NOMO-1 treated with DMSO at 0.1 percent for 48 hours (cell line): ENCODE measurements around the gene TRDN.
"Not testable (repeated sequence)": the region's sequence is repeated elsewhere in the genome, so short reads cannot be mapped to it uniquely, and the experiment has no call there.

ENCODE experiments used
- DNase-seq: peaks from one replicate; lab custom pipeline; 2025; ENCODE audit not compliant: unreplicated experiment; lab: John Stamatoyannopoulos, UW

The TRDN gene

DNA sequence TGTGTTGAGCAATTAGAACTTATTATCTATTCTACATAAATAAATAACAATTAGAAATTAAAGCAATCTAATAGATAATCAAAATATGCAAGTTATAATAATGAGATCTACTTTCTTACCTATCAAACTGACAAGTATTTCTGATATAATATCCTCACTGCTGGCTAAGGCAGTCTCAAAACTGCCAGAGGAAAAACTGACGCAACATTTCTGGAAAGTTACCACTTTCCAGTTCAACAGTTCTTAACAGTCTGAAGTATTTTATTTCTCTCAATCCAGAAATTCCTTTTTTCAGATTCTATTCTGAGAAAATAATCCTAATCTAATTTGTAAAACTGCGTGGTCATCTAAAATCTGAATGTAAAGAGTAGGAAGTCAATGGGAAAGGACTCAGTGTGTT is 121.0 kb downstream of the TRDN start:
- DNase-seq = no peak

DNA sequence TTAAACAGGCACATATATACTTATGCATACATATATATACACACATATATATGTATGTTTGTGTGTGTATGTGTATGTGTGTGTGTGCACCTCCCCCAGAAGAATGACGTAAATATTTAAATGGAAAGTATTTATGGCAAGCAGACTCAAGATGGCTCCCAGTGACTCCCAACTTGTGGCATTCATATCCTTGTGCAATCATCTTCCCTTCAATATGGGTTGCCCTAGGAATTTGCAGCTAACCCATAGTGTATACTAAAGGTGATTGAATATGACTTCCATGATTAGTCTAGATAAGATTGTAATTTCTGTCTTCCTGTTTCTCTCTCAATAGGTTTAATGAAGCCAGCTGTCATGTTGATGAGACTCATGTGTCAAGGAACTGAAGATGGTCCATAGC is 127.6 kb downstream of the TRDN start:
- no peak for DNase-seq

DNA sequence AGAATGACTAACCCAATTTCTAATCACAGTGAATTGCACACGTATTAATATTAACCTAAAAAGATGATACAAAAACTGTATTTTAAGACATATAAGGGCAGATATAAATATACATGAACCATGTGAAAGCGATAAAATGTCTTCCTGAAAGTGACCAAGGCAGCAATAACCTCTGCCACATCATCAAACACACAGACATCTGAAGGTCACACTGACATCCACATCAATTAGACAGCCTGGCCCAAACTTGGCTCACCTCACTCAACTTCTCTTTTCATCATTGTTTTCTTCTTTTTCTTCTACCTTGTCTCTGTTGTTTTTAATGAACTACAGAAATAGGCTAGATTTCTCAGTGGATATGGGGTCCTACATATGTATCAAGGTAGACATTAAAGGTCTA is 128.5 kb downstream of the TRDN start:
- DNase-seq = no peak

DNA sequence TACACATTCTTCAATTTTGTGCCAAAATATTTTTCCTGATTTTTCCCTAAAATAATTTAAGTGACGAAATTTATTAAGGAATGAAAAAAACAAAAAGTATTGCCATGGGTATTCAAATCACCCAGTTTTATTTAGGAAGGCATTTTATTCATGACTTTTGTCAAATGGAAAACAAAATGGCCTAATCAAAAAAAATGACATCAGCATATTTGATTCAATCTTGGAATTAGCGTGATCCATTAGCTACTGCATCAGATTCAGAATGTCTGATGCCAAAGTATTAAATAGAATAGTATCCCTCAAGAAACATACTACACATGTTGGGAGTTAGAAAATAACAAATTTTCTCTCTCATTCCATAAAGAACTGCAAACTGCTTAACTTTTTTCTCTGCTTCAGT is 129.2 kb downstream of the TRDN start:
- no peak for DNase-seq

DNA sequence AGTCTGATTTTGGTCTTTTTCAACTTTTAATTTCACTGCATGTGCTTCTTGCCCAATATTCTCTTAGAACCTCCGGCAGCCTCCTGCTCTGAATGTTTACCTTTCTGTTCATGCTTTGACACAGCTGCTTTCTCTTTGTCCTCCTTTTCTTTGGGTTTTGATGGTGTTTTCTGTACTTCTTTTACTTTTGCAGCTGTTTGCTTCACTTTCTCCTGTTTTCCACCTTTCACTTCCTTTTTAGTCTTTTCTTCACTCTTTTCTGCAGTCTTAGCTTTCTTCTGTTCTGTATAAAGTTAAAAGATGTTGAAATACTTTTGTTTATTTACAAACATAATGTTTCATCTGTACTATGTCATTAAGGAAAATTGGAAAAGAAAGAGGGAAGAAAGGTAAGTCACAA is 133.1 kb downstream of the TRDN start:
- DNase-seq = no peak

DNA sequence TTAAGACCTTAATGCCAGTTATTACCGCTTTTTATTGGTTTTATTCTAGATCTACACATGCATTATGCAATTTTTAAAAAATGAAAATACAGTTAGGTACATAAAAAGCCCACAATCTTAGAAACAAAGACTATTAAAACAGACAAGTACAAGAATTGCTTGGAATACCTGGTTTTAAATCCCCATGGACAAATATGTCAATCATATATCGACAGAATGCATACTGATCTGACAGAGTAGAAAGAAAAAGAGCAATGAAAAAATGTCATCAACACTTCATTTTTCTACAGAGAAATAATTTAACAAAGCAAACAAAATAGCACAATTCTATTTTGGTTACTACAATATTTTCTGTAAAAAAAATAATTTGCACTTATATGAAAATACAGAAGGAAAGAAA is 139.7 kb downstream of the TRDN start:
- no peak for DNase-seq

DNA sequence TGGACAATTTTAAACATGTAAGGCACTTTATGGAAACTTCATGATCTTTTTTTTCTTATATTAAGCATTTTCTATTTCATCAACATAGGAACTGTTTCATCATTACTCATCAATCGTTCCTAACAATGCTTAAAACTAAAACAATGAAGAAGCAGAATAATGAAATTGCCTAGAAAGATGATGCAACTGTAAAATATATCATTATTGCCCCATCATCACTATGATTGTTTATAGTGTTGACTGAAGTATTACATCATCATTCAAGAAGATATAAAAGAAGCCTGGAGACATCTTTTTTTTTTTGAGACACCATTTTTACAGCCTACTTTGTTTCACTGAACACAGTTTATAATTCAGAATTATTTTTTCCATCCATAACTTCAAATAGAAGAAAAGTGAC is 147.2 kb downstream of the TRDN start:
- DNase-seq = no peak

DNA sequence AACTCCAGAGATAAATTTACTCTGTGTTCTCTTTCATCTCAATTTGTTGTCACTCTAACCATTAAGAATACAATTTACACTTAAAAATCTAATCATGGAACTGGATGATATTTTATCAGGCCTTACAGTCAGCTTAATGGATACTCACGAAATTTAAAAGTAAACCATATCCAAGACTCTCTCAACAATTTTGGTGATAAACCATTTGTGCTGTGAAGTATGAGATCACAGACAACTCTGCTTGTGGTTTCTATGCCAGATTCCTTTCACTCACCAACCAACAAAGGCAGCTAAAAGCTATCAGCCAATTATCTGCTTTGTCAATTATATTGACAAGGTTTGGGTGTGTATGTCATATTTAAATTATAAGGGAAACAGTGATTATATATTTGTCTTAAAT is 155.8 kb downstream of the TRDN start:
- DNase-seq = no peak

DNA sequence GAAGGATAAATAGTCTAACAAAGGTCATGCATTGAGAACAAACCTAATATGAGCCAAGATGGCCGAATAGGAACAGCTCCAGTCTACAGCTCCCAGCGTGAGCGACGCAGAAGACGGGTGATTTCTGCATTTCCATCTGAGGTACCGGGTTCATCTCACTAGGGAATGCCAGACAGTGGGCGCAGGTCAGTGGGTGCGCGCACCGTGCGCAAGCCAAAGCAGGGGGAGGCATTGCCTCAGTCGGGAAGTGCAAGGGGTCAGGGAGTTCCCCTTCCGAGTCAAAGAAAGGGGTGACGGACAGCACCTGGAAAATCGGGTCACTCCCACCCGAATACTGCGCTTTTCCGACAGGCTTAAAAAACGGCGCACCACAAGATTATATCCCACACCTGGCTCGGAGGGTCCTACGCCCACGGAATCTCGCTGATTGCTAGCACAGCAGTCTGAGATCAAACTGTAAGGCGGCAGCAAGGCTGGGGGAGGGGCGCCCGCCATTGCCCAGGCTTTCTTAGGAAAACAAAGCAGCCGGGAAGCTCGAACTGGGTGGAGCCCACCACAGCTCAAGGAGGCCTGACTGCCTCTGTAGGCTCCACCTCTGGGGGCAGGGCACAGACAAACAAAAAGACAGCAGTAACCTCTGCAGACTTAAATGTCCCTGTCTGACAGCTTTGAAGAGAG is 164.6 kb downstream of the TRDN start:
- DNase-seq = not testable (repeated sequence)

DNA sequence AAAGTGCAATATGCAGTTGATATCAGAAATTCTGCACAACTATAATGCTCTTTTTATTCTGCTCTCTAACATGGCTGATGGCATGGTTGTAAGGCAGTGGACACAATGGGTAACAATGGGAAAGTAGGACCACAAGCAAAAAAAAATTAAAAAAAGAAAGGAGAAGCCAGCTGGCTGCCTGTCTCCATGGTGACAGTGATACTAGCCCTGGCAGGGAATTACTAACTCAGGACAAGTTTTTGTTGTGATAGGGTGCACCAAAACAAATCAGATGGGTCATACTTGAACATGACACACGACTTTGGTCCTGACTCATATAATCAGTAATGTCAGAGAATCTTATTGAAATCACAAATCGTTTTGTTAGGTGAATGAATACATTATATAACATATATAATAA is 169.4 kb downstream of the TRDN start:
- DNase-seq = no peak

DNA sequence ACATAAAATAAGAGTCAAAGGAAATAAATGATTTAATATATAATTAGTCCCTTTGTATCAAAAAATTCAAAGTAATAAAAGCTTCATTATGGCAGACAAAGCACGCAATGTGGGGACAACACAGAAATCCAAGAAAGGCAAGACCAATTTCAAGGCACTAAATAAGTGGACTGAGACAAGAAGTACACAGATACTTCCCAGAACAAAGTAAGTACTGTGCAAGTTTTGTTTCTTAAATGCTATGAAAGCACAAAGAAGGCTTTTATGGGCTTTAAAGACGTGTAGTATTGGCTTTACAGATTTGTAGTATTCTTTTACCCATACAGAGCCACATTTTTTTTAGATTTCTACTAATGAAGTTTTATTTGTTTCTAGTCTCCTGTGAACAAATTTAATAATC is 174.6 kb downstream of the TRDN start:
- no peak for DNase-seq

DNA sequence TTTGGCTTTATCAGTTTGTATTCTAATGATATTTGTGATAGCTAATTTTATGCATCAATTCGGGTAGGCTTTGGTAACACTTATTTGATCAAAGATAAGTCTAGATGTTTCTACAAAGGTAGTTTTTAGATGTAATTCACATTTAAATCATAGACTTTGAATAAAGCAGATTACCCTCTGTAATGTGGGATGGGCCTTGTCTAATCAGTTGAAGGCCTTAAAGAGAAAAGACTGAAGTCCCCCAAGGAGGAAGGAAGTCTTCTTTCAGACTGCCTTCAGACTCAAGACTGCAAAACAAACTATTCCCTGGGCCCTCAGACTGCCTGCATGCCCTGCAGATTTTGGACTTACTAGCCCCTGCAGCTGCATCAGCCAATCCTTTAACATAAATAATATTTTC is 178.5 kb downstream of the TRDN start:
- DNase-seq = no peak

DNA sequence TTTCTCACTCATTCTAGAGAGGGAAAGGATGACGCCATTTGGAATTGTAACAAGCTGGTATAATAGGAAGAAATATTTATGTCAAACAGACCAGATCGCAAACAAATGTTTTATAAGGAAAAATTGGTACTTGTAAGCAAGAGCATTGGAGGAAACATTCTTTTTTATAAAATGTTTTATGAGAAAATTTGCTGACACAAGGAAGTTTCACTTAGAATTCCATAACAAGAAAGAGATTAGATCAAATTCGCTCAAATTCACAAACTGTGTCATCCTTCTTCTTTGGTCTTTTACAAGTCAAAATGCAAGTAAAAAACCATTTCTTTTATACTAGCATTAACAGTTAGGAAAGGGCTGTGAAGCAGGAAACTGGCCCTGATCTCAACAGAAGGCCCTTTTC is 179.9 kb downstream of the TRDN start:
- DNase-seq = no peak

DNA sequence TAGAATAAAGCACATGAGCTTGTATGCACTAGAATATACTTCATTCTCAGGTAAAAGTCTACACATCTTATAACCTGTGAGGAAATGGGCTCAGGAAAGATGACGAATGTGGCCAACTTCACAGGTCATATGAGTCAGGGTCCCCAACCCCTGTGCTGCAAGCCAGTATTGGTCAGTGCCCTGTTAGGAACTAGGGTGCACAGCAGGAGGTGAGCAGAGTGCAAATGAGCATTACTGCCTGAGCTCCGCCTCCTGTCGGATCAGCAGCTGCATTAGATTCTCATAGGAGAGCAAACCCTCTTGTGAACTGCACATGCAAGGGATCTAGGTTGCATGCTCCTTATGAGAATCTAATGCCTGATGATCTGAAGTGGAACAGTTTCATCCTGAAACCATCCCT is 182.3 kb downstream of the TRDN start:
- DNase-seq = no peak

DNA sequence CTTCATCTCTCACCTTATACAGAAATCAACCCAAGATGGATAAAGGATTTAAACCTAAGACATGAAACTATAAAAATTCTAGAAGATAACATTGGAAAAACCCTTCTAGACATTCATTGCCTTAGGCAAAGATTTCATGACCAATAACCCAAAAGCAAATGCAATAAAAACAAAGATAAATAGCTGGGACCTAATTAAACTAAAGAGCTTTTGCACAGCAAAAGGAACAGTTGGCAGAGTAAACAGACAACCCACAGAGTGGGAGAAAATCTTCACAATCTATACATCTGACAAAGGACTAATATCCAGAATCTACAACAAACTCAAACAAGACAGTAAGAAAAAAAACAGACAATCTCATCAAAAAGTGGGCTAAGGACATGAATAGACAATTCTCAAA is 183.7 kb downstream of the TRDN start:
- not testable (repeated sequence) for DNase-seq

DNA sequence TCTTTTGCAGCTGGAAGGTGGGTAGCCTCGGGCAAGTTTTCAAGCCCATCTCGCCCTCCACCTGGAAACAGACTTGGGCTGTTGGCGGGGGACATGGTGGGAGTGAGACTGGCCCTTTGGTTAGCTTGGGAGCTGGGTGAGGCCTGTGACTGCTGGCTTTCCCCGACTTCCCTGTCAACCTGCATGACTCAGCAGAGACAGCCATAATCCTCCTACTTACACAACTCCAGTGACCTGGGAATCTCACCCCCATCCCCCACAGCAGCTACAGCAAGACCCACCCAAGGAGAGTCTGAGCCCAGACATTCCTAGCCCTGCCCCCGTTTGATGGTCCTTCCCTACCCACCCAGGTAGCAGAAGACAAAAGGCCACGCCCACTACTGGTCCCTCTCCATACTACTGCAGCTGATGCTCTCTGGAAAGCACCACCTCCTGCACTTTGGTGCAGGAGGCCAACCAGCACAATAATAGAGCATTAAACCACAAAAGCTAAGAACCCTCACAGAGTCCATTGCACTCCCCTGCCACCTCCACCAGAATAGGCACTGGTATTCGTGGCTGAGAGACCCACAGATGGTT is 188.4 kb downstream of the TRDN start:
- no peak for DNase-seq

DNA sequence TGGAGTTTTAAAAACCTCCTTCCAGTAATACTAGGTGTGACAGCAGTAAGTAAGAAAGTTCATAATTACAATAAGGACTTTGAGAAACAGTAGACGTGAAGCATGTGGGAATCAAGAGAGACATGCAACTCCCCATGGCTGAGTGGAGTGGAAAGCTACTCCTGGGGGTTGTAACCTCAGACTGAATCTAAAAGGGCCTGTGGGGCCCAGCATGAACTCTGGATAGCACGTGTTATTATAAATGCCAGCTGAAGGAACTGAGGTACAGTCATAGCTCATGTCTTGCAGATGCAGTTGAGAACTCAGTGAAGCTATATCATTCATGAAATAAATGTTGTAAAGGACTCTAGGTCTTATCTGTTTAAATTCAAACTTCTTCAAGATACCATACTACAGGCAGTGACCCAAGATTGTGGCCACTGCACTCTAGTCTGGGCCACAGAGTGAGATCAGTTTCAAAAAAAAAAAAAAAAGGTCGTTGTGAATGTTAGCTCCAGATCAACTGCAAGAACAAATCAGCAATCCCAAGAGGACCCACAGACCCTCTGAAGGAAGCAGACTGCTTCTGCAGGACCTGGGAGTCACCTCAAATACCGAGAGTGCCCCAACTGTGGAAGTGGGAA is 189.3 kb downstream of the TRDN start:
- no peak for DNase-seq

DNA sequence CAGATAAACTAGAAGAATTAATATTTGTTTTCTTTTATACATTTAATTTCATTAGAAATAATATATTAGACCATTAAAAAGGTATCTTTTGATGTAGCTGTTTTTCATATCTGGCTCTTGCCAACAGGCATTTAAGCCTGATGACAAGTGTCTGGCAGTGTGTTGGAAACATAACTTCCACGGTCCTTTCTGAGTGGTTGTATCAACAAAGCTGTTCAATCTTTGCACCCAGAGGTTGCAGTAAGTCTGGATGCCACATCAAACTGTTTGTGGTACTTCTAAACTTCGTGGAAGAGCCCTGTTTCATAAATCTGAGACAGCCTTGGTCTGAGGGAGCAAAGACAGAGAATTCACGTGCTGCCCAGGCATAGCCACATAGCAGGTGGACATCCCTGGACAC is 197.4 kb downstream of the TRDN start:
- no peak for DNase-seq

DNA sequence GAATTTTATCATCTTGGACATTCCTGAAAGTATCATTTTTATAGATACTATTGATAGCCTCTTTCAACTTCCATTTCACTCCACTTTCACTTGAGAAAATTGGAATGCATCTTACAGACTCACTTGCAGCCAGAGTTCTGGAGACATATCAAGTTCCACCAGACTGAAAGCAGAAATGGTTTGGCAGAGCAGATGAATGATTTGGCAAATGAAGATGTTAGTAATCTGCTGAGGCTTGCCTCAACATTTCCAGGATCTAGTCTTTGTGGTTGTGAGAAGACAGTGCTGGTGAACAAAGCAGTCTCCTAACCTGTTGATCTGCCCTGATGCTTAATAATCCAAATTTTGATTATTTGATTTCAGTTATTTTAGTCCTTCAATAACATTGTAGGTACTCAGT is 202.6 kb downstream of the TRDN start:
- no peak for DNase-seq

DNA sequence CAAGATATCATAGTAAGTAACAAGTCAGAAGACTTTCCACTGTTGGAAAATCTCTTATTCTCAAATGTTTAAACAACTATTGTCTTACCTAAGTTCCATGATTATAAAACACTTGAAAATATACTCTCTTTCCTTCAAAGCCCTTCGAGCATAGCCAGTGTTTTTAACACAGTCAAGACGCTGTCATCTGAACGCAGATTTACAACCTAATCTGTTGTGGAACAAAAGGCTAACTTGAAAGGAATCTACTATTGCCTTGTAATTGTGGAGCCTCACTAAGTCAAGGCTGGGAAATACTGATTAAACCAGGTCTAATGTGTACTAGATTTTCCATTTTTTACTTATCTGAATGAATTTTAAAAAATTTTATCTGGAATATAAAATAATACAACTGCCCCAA is 205.8 kb downstream of the TRDN start:
- no peak for DNase-seq

DNA sequence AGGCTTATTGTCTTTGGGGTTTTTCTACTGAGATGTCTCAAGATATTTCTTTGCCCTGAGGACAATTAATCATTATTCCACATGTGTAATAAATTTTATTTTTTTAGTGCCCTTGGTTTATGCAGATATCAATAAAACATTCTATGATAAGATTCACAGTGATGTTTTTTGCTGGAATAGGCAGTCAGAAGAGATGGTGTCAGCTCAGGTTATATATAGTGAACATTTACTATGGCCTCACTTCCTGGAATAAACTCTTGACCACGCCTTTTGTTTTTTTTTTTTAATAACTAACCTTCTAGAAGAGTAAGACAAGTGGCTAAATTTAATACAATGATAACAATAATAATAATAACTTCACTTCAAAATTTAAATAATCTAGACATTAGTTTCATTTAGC is 209.7 kb downstream of the TRDN start:
- DNase-seq = no peak

DNA sequence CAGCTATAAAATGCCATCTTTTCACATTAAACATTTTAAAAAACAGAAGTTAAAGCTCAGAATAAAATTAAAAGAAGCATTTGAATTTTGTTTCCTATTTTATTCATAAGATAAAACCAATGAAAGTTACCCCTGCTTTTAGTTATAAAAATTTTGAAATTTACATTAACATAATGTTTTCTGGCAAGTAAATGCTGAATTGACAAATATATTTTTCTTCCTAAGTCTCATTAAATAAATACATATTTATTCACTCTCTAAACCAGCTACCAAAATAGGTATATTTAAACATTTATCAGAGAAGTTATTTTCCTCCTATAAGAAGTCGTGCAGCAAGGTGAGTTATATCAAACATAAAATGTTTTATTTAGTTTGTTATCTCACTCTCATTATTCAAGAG is 213.6 kb downstream of the TRDN start:
- no peak for DNase-seq

DNA sequence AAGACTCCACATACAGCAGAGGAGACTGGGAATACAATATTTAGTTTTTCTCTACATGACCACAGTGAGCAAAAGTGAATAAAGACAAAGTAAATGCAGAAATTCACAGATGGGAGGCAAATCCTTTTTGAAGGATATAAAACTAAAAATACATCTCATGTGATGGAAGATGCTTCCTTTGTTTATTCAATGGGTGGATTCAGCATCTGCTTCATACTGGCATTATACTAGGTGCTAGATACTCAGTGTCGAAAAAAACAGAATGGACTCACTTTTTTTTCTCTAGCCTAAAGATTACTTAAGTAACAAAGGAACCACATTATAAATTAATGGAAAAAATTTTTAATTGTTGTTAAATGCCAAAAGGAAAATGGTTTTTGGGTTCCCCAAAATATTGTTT is 216.2 kb downstream of the TRDN start:
- DNase-seq = no peak
